ACC112 (cell line): Measurements from ENCODE around the gene EFCAB6.

Experiments
- H2AFZ ChIP-seq: fragments of 200-600 bp; sonication (generic); one replicate; pipeline ENCODE4 v1.6.0; 2017; ENCODE audit warnings: antibody characterized with exemption, low read length; ENCODE audit not compliant: unreplicated experiment
- H3K27ac ChIP-seq: fragments of 200-600 bp; sonication (generic); 2 replicates; pipeline ENCODE4 v1.5.1; 2014; ENCODE audit warnings: low read depth, mild to moderate bottlenecking, antibody characterized with exemption, low read length, moderate library complexity
- H3K27me3 ChIP-seq: fragments of 200-600 bp; sonication (generic); 2 replicates; pipeline ENCODE4 v1.6.1; 2014; ENCODE audit warnings: mild to moderate bottlenecking, antibody characterized with exemption, low read length, moderate library complexity, mixed read lengths; ENCODE audit not compliant: insufficient read depth
- H3K36me3 ChIP-seq: fragments of 200-600 bp; sonication (generic); 2 replicates; pipeline ENCODE4 v1.6.1; 2016; ENCODE audit warnings: mild to moderate bottlenecking, antibody characterized with exemption, low read length, moderate library complexity, mixed read lengths; ENCODE audit not compliant: insufficient read depth
- H3K4me1 ChIP-seq: fragments of 200-600 bp; sonication (generic); one replicate; pipeline ENCODE4 v1.6.1; 2016; ENCODE audit warnings: low read length, mixed read lengths; ENCODE audit not compliant: insufficient read depth, unreplicated experiment, control insufficient read depth
- H3K4me3 ChIP-seq: fragments of 200-600 bp; sonication (generic); 2 replicates; pipeline ENCODE4 v1.5.1; 2014; ENCODE audit warnings: mild to moderate bottlenecking, low read depth, low read length
- H3K79me2 ChIP-seq: fragments of 200-600 bp; sonication (generic); one replicate; pipeline ENCODE4 v1.6.0; 2016; ENCODE audit warnings: low read length; ENCODE audit not compliant: control insufficient read depth, unreplicated experiment, insufficient read depth

EFCAB6 gene

DNA sequence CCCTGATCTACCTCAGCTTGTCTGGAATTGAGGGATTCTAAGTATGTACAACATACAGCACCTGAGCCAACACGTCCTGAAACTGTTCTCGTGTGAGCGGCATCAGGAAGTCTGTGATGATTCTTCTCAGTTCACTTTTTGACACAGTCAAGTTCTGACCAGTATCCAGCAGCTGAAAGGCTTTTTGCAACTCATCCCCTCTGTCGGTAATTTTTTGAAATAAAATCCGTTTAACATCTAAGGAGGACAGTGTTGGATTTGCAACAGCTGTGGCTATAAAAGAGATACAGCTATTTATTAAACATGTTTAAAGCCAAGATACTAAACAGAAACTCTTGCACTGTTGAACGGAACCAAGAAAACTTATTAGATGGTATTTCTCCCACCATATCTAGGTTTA lies 39.3 kb downstream of the EFCAB6 start:
- H3K4me3 ChIP-seq: no peak overlapping the region
- no peak overlapping the region for H3K27ac ChIP-seq
- H3K4me1 ChIP-seq: no peaks in the 10 kb centered on the region
- H2AFZ ChIP-seq: no peak overlapping the region
- H3K36me3 ChIP-seq: no peaks in the 10 kb centered on the region
- H3K27me3 ChIP-seq: no peaks in the 10 kb centered on the region
- no peaks in the 10 kb centered on the region for H3K79me2 ChIP-seq

GRCh38 chr22:43755452-43755851 lies 56.7 kb downstream of the EFCAB6 start:
- H3K36me3 ChIP-seq: no peaks in the 10 kb centered on the region
- H3K27ac ChIP-seq: no peak overlapping the region
- no peak overlapping the region for H3K4me3 ChIP-seq
- no peaks in the 10 kb centered on the region for H3K79me2 ChIP-seq
- no peaks in the 10 kb centered on the region for H3K4me1 ChIP-seq
- no peak overlapping the region for H2AFZ ChIP-seq
- H3K27me3 ChIP-seq: no peaks in the 10 kb centered on the region

DNA sequence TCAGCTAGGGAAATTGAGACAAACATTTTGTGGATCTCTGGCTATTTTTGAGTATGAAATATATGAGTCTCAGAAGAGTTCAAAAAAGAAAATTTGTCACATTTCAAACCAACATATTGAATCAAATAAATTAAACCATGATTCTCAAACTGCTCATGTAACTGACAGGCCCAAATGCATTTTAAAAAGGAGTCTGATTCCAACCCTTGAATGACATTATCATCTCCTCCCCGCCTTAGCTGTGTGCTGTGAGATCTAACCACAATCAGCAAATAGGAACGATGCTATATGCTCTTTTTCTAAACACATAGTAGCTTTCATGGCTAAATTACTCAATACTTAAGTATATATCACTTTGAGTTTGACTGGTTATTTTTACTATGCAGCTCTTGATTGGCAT lies 57.1 kb downstream of the EFCAB6 start:
- Histone ChIP-seq H2AFZ (no peak overlapping the region), H3K36me3 (no peaks in the 10 kb centered on the region), H3K4me3 (no peak overlapping the region), H3K79me2 (no peaks in the 10 kb centered on the region), H3K27ac (no peak overlapping the region), H3K4me1 (no peaks in the 10 kb centered on the region), H3K27me3 (no peaks in the 10 kb centered on the region)

DNA sequence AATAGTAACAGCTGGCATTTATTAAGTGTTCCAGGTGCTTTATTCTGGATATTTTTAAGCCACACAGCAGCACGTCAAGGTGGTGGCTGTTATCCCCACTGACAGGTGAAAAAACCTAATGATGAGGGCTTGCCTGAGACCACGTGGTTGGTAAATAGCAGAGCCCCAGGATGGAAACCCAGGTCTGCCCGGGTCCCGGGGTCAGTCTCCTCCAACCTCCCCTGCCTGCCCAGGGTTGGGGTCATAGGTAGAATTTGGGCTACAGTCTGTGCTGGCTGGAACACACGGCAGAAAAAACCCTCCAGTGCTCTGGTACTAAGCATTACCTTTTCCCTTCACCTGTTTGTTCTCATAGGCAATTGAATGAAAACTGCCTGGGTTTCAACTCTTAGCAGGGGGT lies 57.9 kb downstream of the EFCAB6 start:
- H3K79me2 ChIP-seq: no peaks in the 10 kb centered on the region
- no peaks in the 10 kb centered on the region for H3K36me3 ChIP-seq
- no peaks in the 10 kb centered on the region for H3K4me1 ChIP-seq
- no peak overlapping the region for H2AFZ ChIP-seq
- no peak overlapping the region for H3K4me3 ChIP-seq
- H3K27ac ChIP-seq: no peak overlapping the region
- no peaks in the 10 kb centered on the region for H3K27me3 ChIP-seq

GRCh38 chr22:43753688-43754087 lies 58.4 kb downstream of the EFCAB6 start:
- H3K36me3 ChIP-seq: no peaks in the 10 kb centered on the region
- no peaks in the 10 kb centered on the region for H3K4me1 ChIP-seq
- H3K27ac ChIP-seq: no peak overlapping the region
- no peaks in the 10 kb centered on the region for H3K79me2 ChIP-seq
- no peak overlapping the region for H2AFZ ChIP-seq
- no peaks in the 10 kb centered on the region for H3K27me3 ChIP-seq
- H3K4me3 ChIP-seq: no peak overlapping the region

DNA sequence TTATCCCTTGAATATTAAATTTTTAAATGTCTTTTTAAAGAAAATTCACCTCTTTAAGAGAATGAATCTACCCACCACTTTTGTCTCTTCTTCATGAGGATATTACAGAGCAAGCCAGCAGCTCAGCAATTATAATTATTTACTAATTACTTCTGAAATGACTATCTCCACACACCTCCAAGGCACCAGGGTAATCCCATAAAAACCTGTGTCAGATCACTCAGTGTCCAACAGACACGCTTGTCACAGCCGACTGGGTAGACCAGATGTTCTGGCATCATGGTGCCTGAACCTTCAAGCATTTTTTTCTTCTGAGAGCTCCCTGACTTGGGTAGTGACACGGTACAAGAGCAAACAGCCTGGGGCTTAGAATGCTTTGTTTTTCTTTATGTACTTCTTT lies 61.4 kb downstream of the EFCAB6 start:
- Histone ChIP-seq H3K4me3 (no peak overlapping the region), H3K36me3 (no peaks in the 10 kb centered on the region), H2AFZ (no peak overlapping the region), H3K27me3 (0 out of 2 replicates have a peak, but pooled peaks cover 1% of the 10 kb centered on the region), H3K4me1 (no peaks in the 10 kb centered on the region), H3K79me2 (no peaks in the 10 kb centered on the region), H3K27ac (no peak overlapping the region)

- Histone ChIP-seq H3K27ac (no peak overlapping the region), H3K79me2 (no peaks in the 10 kb centered on the region), H3K27me3 (0 out of 2 replicates have a peak, but pooled peaks cover 7% of the 10 kb centered on the region), H3K4me3 (no peak overlapping the region), H3K4me1 (no peaks in the 10 kb centered on the region), H3K36me3 (no peaks in the 10 kb centered on the region), H2AFZ (no peak overlapping the region)
Measured at GRCh38 chr22:43749473-43749872, 62.6 kb downstream of the EFCAB6 start.

DNA sequence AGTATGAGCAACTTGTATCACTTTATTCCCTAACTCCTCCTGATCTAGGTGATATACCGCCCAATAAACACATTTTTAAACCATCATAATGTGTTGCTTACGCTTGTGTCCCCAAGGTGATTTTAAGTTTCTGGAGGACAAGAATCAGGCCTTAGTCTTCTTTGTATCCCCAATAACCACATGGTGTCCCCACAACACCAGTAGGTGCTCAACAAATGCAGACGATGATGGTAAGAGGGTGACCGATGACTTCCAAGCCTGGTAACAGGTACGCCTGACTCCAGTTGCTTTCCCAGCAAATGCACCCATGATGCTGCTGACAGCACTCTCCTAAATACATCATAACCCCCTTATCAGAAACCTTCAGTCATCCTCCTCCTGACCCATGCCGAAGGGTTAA lies 64.2 kb downstream of the EFCAB6 start:
- Histone ChIP-seq H3K27ac (no peak overlapping the region), H3K36me3 (no peaks in the 10 kb centered on the region), H2AFZ (no peak overlapping the region), H3K4me1 (no peaks in the 10 kb centered on the region), H3K27me3 (0 out of 2 replicates have a peak, but pooled peaks cover 7% of the 10 kb centered on the region), H3K4me3 (no peak overlapping the region), H3K79me2 (no peaks in the 10 kb centered on the region)

- no peaks in the 10 kb centered on the region for H3K4me1 ChIP-seq
- no peak overlapping the region for H2AFZ ChIP-seq
- H3K79me2 ChIP-seq: no peaks in the 10 kb centered on the region
- H3K27me3 ChIP-seq: peaks cover 10% of the 10 kb centered on the region
- no peak overlapping the region for H3K27ac ChIP-seq
- no peak overlapping the region for H3K4me3 ChIP-seq
- no peaks in the 10 kb centered on the region for H3K36me3 ChIP-seq
Measured at GRCh38 chr22:43747058-43747457, 65.0 kb downstream of the EFCAB6 start.

GRCh38 chr22:43745783-43746356 lies 66.2 kb downstream of the EFCAB6 start:
- H2AFZ ChIP-seq: no peak overlapping the region
- H3K4me1 ChIP-seq: no peaks in the 10 kb centered on the region
- H3K27me3 ChIP-seq: peaks cover 21% of the 10 kb centered on the region
- H3K36me3 ChIP-seq: no peaks in the 10 kb centered on the region
- H3K27ac ChIP-seq: no peak overlapping the region
- H3K4me3 ChIP-seq: no peak overlapping the region
- H3K79me2 ChIP-seq: no peaks in the 10 kb centered on the region

DNA sequence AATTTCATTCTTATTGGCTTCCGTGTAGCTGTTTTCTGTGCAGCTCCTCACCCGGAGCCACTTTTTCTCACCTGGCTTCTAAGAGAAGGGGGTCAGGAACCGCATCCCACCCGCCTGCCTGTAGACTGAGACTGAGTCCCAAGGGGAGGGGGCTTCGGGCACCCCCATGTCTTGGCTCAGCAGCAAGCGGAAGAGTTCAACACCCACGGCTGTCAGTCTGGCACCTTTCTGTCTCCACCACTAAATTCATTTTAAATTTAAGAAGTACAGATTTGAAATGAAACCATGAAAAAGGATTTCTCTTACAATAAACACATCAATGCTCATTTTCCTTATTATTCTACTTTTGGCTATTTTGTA lies 66.7 kb downstream of the EFCAB6 start:
- Histone ChIP-seq H3K4me3 (no peak overlapping the region), H3K36me3 (no peaks in the 10 kb centered on the region), H2AFZ (no peak overlapping the region), H3K79me2 (no peaks in the 10 kb centered on the region), H3K27me3 (peaks cover 26% of the 10 kb centered on the region), H3K27ac (no peak overlapping the region), H3K4me1 (no peaks in the 10 kb centered on the region)
